GM12878 (cell line): ENCODE results near the gene KDM8. TPM values are rescaled to one million over a fixed set of nuclear protein-coding genes. Genes with fewer than 3 reads are reported as not detected.

Experiments used
- ATAC-seq: fragments of 200-7000 bp; cut with Tn5 transposase; 3 replicates; pipeline ENCODE4 v1.9.1; 2020; ENCODE audit warnings: mild to moderate bottlenecking, moderate library complexity
- BruUV-seq: library from RNA; stranded (reverse); fragments of 400-500 nt; replicated peaks from 2 replicates; lab custom pipeline; 2021; lab: Mats Ljungman, UMichigan
- CTCF ChIA-PET: fragments of 300-600 bp; sonication (Branson Sonifier 250); formaldehyde crosslinking; extraction: SDS; loops from one replicate; lab custom pipeline; 2021; ENCODE audit warnings: inconsistent platforms; lab: Yijun Ruan, JAX
- POLR2A ChIA-PET: fragments of 350-600 bp; formaldehyde crosslinking; extraction: SDS; loops from one replicate; lab custom pipeline; 2021; ENCODE audit warnings: inconsistent platforms; lab: Charles Lee
- RAD21 ChIA-PET: fragments of 300-600 bp; sonication (Branson Sonifier 250); formaldehyde crosslinking; loops from one replicate; lab custom pipeline; 2023; ENCODE audit warnings: antibody characterized with exemption; ENCODE audit not compliant: unreplicated experiment; lab: Charles Lee
- SMC1A ChIA-PET: fragments of 300-600 bp; sonication (Branson Sonifier 250); formaldehyde crosslinking; loops from one replicate; lab custom pipeline; 2023; ENCODE audit not compliant: unreplicated experiment, uncharacterized antibody; lab: Charles Lee
- DNase-seq: peaks from one replicate; pipeline ENCODE4 v3.0.0-alpha.2; 2011; ENCODE audit warnings: low read depth, low spot score
- FAIRE-seq: peaks from 3 replicates; lab custom pipeline; 2011; peaks lifted over from hg19 to GRCh38; lab: Jason Lieb, UNC
- H2AFZ ChIP-seq: 2 replicates; pipeline ENCODE4 v1.6.0; 2011; ENCODE audit warnings: low read depth, low read length, control low read depth; ENCODE audit not compliant: control insufficient read depth
- H3K27ac ChIP-seq: 2 replicates; pipeline ENCODE4 v1.5.1; 2011; ENCODE audit warnings: control low read depth; ENCODE audit not compliant: control insufficient read depth, insufficient read depth
- H3K27me3 ChIP-seq, 2 experiments: replicated peaks in 1 of 2; 2 replicates each; pipeline versions ENCODE4 v1.6.0 to v1.6.1; 2011; ENCODE audit warnings: low read length in 1 of 2; ENCODE audit not compliant: control insufficient read depth in 2 of 2, insufficient read depth in 2 of 2
- H3K36me3 ChIP-seq, 2 experiments: 2 replicates each; pipeline ENCODE4 v1.5.1; 2011; ENCODE audit warnings: low read length in 1 of 2; ENCODE audit not compliant: control insufficient read depth in 2 of 2, insufficient read depth in 2 of 2
- H3K4me1 ChIP-seq: 2 replicates; pipeline ENCODE4 v1.6.1; 2011; ENCODE audit warnings: mild to moderate bottlenecking, low read length, moderate library complexity, mixed read lengths; ENCODE audit not compliant: control insufficient read depth, insufficient read depth
- H3K4me2 ChIP-seq: 2 replicates; pipeline ENCODE4 v1.6.0; 2011; ENCODE audit warnings: control low read depth; ENCODE audit not compliant: control insufficient read depth, insufficient read depth
- H3K4me3 ChIP-seq: fragments of 200-600 bp; sonication (generic); 2 replicates; pipeline ENCODE4 v1.5.1; 2016
- H3K79me2 ChIP-seq: 2 replicates; pipeline ENCODE4 v1.6.0; 2011; ENCODE audit warnings: low read length; ENCODE audit not compliant: control insufficient read depth, insufficient read depth
- H3K9ac ChIP-seq: 2 replicates; pipeline ENCODE4 v1.8.0; 2011; ENCODE audit warnings: low read length, control low read depth, mixed read lengths; ENCODE audit not compliant: control insufficient read depth, insufficient read depth
- H3K9me3 ChIP-seq: replicated peaks from 3 replicates; pipeline ENCODE4 v1.5.1; 2011; ENCODE audit warnings: mild to moderate bottlenecking, low read length; ENCODE audit not compliant: control insufficient read depth, insufficient read depth
- H4K20me1 ChIP-seq: 2 replicates; pipeline ENCODE4 v1.6.0; 2011; ENCODE audit not compliant: control insufficient read depth, insufficient read depth
- CBFB ChIP-seq: IDR thresholded peaks from 2 replicates; pipeline ENCODE4 v1.6.1; 2016; ENCODE audit warnings: antibody characterized with exemption, low read depth
- E2F4 ChIP-seq: IDR thresholded peaks from 2 replicates; pipeline ENCODE4 v1.6.1; 2012; ENCODE audit warnings: low read depth, low read length, improper control_type of control experiment
- ESRRA ChIP-seq: IDR thresholded peaks from 2 replicates; pipeline ENCODE4 v1.6.1; 2012; ENCODE audit warnings: mild to moderate bottlenecking, low read length, improper control_type of control experiment
- MYB ChIP-seq: fragments of 150-350 bp; IDR thresholded peaks from 2 replicates; pipeline ENCODE4 v1.6.1; 2014; ENCODE audit warnings: mild to moderate bottlenecking, low read depth, low read length, borderline replicate concordance
- SMC3 ChIP-seq: IDR thresholded peaks from 2 replicates; pipeline ENCODE4 v1.6.1; 2011; ENCODE audit warnings: low read length, improper control_type of control experiment, borderline replicate concordance
- ZNF274 ChIP-seq: IDR thresholded peaks from one replicate; pipeline ENCODE4 v1.8.0; 2011; ENCODE audit not compliant: insufficient read length, insufficient read depth
- ZZZ3 ChIP-seq: IDR thresholded peaks from 2 replicates; pipeline ENCODE4 v1.6.1; 2011; ENCODE audit warnings: low read depth; ENCODE audit not compliant: control insufficient read depth, insufficient read length
- WGBS: methylation state at CpG from one replicate; pipeline ENCODE4 v1.1.6; 2016; ENCODE audit warnings: low lambda C conversion rate; ENCODE audit not compliant: insufficient replicate concordance, insufficient coverage; ENCODE audit errors: missing lambda C conversion rate; 5-methylcytosine and 5-hydroxymethylcytosine counted together
- in situ Hi-C: fragments of 300-500 bp; cut with MboI; formaldehyde crosslinking; loops from 9 replicates; pipeline ENCODE4 v1.14.3; 2018; ENCODE audit warnings: mixed read lengths
- intact Hi-C: fragments of 100-400 bp; cut with micrococcal nuclease; formaldehyde crosslinking; loops from one replicate; pipeline ENCODE4 v1.14.2; 2022; ENCODE audit not compliant: unreplicated experiment
- polyA plus RNA-seq, 11 experiments: library from polyadenylated mRNA; depleted of rRNA in 4 of 11; unstranded in 6 of 11; stranded (reverse) in 5 of 11; fragments of >200 nt; fragmentation: Nextera tagmentation in 4 of 11; fragmentation: Illumina TruSeq in 1 of 11; extraction: Ambion mirVana in 4 of 11; extraction: Trizol in 1 of 11; gene quantifications; 1 replicate in 1 of 11; 2 replicates in 10 of 11; pipeline versions ENCODE4 v1.2.1 to v1.2.3, GENCODE V29; 2011 to 2016; ENCODE audit warnings: inconsistent platforms in 2 of 11, missing spikeins in 2 of 11, low read depth in 1 of 11
- total RNA-seq, 4 experiments: library from RNA; depleted of rRNA in 3 of 4; stranded (reverse); fragments of >200 nt in 3 of 4; fragmentation: Illumina TruSeq in 1 of 4; extraction: Trizol in 1 of 4; gene quantifications; 2 replicates each; pipeline versions ENCODE4 v1.2.1 to v1.2.3, GENCODE V29; 2013 to 2021
- TF ChIP-seq, protein P1 (sequence below): fragments of 450-650 bp; conservative IDR thresholded peaks from 2 replicates; pipeline ENCODE4 v1.6.1; 2017; ENCODE audit warnings: mild to moderate bottlenecking, moderate library complexity
- TF ChIP-seq, protein P2 (sequence below): fragments of 450-650 bp; IDR thresholded peaks from 2 replicates; pipeline ENCODE4 v1.6.1; 2017; ENCODE audit warnings: mild to moderate bottlenecking

Gene KDM8
- total and polyA plus RNA-seq, 10 of the 15 experiments (the other 5 are each of a cell fraction or from before 2014, with no cell fraction given): 0.79 to 8.9 (median 5.8) TPM

DNA sequence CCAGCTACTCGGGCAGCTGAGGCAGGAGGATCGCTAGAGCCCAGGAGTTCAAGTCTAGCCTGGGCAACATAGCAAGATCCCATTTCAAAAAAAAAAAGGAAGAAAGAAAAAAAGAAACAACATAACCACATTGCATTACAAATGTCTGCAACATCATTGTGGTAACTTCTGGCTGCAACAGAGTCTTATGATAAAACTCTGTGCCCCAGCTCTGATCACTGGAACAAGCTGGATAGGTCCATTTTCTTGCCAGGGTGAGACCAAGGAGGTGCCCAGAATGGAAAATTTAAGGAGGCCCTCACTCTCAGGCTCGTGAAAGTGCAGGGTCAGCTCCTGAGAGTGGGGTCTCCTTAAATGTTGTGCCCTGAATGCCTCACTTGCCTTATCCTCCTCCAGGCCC is 37.8 kb upstream of the KDM8 start:
- TF ChIP-seq, protein P1, sequence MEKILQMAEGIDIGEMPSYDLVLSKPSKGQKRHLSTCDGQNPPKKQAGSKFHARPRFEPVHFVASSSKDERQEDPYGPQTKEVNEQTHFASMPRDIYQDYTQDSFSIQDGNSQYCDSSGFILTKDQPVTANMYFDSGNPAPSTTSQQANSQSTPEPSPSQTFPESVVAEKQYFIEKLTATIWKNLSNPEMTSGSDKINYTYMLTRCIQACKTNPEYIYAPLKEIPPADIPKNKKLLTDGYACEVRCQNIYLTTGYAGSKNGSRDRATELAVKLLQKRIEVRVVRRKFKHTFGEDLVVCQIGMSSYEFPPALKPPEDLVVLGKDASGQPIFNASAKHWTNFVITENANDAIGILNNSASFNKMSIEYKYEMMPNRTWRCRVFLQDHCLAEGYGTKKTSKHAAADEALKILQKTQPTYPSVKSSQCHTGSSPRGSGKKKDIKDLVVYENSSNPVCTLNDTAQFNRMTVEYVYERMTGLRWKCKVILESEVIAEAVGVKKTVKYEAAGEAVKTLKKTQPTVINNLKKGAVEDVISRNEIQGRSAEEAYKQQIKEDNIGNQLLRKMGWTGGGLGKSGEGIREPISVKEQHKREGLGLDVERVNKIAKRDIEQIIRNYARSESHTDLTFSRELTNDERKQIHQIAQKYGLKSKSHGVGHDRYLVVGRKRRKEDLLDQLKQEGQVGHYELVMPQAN: no peak
- no peak for TF ChIP-seq ZNF274

DNA sequence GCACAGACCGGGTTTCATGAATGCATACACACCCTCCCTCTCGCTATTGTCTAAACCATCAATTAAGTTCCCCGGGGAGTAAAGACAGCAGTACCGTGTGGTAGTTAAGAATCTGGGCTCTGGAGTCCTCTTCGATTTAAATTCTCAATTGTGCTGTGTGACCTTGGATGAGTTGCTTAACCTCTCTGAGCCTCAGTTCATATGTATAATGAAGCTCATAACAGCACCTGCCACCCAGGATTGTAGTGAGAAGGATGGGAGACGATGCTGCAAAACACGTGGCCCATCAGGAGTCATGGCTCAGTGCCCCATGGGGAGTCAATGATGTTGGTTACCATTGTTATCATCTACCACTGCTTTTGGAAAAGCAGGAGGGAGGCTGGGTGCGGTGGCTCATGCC is 34.5 kb upstream of the KDM8 start:
- ChIA-PET RAD21 (interaction anchor here (1.3 to 1.9 kb wide), 2 partner anchors 16 to 199 kb away, joined by 4 to 13 read pairs; no protein-coding TSS in a partner anchor), SMC1A (interaction anchor here (1.0 to 2.0 kb wide), 2 partner anchors 13 kb away, joined by 3 to 6 read pairs; no protein-coding TSS in a partner anchor), CTCF (interaction anchor here (1.2 to 3.1 kb wide), 5 partner anchors 9 to 199 kb away, joined by 3 to 24 read pairs (median 15); no protein-coding TSS in a partner anchor), POLR2A (interaction anchor here (0.6 kb wide), 1 partner anchor 159 kb away, joined by 7 read pairs; no protein-coding TSS in a partner anchor)
- in situ Hi-C loops: no loop called here
- FAIRE-seq (no peak), DNase-seq (no peak), ATAC-seq (no peak)
- Histone ChIP-seq H3K9me3 (peaks cover 4% of the 10 kb centered on the region; the same call in 1 of the 3 replicates), H3K4me2 (no peak overlapping the region), H3K4me1 (peaks cover 10% of the 10 kb centered on the region; the same call in 1 of the 2 replicates), H4K20me1 (no peaks in the 10 kb centered on the region), H3K79me2 (no peaks in the 10 kb centered on the region), H3K4me3 (no peak overlapping the region), H3K9ac (no peak overlapping the region), H3K27ac (no peak overlapping the region), H3K36me3 (no peaks in the 10 kb centered on the region), H3K27me3 (0 out of 4 replicates have a peak, but pooled peaks cover 0 to 2% of the 10 kb centered on the region in 2 experiments), H2AFZ (no peak overlapping the region)
- no TSS peak for BruUV-seq
- 50% methylated on average over 8 of the region's 8 CpGs for WGBS
- intact Hi-C loops: no loop called here
- TF ChIP-seq, protein P2, sequence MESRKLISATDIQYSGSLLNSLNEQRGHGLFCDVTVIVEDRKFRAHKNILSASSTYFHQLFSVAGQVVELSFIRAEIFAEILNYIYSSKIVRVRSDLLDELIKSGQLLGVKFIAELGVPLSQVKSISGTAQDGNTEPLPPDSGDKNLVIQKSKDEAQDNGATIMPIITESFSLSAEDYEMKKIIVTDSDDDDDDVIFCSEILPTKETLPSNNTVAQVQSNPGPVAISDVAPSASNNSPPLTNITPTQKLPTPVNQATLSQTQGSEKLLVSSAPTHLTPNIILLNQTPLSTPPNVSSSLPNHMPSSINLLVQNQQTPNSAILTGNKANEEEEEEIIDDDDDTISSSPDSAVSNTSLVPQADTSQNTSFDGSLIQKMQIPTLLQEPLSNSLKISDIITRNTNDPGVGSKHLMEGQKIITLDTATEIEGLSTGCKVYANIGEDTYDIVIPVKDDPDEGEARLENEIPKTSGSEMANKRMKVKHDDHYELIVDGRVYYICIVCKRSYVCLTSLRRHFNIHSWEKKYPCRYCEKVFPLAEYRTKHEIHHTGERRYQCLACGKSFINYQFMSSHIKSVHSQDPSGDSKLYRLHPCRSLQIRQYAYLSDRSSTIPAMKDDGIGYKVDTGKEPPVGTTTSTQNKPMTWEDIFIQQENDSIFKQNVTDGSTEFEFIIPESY: no peak
- TF ChIP-seq E2F4 (no peak), ZZZ3 (no peak), MYB (no peak), SMC3 (no peak), ESRRA (no peak), CBFB (no peak)

More for the DNA sequence above, 37.8 kb upstream of the KDM8 start:
- H3K4me1 ChIP-seq: peaks cover 10% of the 10 kb centered on the region; the same call in 1 of the 2 replicates
- in situ Hi-C loops: no loop called here
- intact Hi-C loops: no loop called here
- no peaks in the 10 kb centered on the region for H3K79me2 ChIP-seq
- ChIA-PET CTCF (interaction anchor here (1.4 to 3.3 kb wide), 3 partner anchors 8 to 14 kb away, joined by 5 to 19 read pairs (median 7); no protein-coding TSS in a partner anchor), RAD21 (interaction anchor here (1.0 to 1.3 kb wide), 2 partner anchors 66 to 202 kb away, joined by 3 to 5 read pairs; no protein-coding TSS in a partner anchor), SMC1A (no interaction called here), POLR2A (no interaction called here)
- H4K20me1 ChIP-seq: no peaks in the 10 kb centered on the region
- no peak overlapping the region for H3K4me3 ChIP-seq
- BruUV-seq: no TSS peak
- FAIRE-seq: no peak
- ATAC-seq: no peak
- H2AFZ ChIP-seq: no peak overlapping the region
- no peak overlapping the region for H3K4me2 ChIP-seq
- H3K27ac ChIP-seq: no peak overlapping the region
- DNase-seq: no peak
- whole genome bisulfite sequencing: 30% methylated on average over 3 of the region's 3 CpGs
- H3K9ac ChIP-seq: no peak overlapping the region
- H3K27me3 ChIP-seq: 0 out of 4 replicates have a peak, but pooled peaks cover 0 to 2% of the 10 kb centered on the region in 2 experiments
- peaks cover 4% of the 10 kb centered on the region; the same call in 2 of the 3 replicates for H3K9me3 ChIP-seq
- H3K36me3 ChIP-seq: no peaks in the 10 kb centered on the region
